ENCODE data around the gene TIMP2.
"Not testable (repeated sequence)": the region's sequence is repeated elsewhere in the genome, so short reads cannot be mapped to it uniquely, and the experiment has no call there.

Gene TIMP2, protein sequence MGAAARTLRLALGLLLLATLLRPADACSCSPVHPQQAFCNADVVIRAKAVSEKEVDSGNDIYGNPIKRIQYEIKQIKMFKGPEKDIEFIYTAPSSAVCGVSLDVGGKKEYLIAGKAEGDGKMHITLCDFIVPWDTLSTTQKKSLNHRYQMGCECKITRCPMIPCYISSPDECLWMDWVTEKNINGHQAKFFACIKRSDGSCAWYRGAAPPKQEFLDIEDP

GRCh38 chr17:78925234-78925633, at the start of gene TIMP2:
Gene TIMP2 (minus strand): TSS chr17:78925387. CDS start chr17:78925088, 299 bp downstream.
- DNase-seq (ENCODE audit: low spot score): peak; percentile 68

- DNase-seq (ENCODE audit: low spot score): no peak
Measured at GRCh38 chr17:78973792-78974520, 48.8 kb upstream of the TIMP2 start.

GRCh38 chr17:78973196-78973595, 48.0 kb upstream of the TIMP2 start:
- DNase-seq (ENCODE audit: low spot score): no peak

- no peak for DNase-seq (ENCODE audit: low spot score)
Measured at GRCh38 chr17:78972507-78973105, 47.4 kb upstream of the TIMP2 start.

DNA sequence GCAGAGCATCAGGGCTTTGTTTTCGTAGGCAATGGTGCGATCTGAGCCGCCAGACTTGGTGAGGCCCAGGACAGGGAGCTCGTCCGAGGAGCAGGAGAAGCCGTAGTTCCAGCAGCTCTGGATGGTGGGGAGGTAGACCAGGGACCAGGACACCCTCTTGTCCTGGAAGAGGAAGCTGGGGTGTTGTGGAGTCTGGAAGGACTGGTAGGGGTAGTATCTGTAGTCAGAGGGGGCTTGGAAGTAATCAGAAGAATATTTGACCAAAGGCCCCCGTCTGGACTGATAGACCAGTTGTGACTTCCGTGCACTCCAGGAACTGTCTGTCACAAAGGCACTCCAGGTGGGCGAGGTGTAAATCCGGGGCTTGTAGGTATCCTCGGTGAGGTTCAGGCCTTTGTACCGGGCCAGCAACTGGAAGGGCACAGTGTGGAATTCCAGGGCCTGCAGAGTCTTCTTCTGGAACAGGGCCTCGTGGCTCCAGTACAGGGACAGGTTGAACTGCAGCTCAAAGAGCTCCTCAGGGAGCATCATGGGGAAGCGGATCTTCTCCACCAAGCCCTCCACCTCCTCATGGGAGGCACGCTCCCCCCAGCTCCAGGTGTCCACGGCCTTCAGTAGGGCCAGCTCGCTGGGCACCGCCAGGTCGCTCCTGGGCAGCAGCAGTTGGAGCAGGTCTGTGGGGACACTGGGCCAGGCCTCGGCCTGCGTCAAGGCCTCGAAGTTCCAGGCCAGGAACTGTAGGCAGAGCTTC, 46.7 kb upstream of the TIMP2 start:
- no peak for DNase-seq (ENCODE audit: low spot score)

GRCh38 chr17:78970834-78971755, 45.9 kb upstream of the TIMP2 start:
- peak; percentile 70 for DNase-seq (ENCODE audit: low spot score)

- no peak for DNase-seq (ENCODE audit: low spot score)
Measured at GRCh38 chr17:78969865-78970264, 44.7 kb upstream of the TIMP2 start.

DNA sequence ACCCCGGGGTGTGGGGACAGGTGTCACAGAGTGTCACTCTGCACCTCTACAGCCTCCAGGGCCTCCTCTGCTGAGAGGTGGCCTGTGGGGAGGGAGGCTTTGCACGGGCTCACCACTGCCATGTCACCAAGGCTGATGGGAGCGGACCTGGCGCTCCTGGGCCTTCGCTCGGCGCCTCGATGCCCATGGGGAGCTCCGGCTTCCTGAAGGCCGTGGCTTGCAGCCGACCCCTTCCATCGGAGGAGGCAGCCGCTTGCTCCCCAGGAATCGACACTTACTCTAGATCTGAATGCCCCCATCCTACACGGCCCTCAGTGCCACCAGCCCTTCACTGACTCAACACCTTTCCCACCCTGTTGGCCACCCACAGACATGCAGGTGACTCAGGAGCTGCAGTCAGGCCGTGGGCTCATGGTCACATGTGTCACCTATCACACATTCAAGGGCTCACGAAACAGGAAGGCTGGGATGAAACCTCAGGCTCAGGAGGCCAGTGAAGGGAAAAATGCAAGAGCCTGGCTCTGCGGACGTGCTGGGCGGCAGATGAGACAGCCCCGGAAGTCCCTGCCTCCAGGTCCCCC, 42.7 kb upstream of the TIMP2 start:
- DNase-seq (ENCODE audit: low spot score): no peak

GRCh38 chr17:78966910-78967600, 41.9 kb upstream of the TIMP2 start:
- no peak for DNase-seq (ENCODE audit: low spot score)

GRCh38 chr17:78966123-78966813, 41.1 kb upstream of the TIMP2 start:
- no peak for DNase-seq (ENCODE audit: low spot score)

DNA sequence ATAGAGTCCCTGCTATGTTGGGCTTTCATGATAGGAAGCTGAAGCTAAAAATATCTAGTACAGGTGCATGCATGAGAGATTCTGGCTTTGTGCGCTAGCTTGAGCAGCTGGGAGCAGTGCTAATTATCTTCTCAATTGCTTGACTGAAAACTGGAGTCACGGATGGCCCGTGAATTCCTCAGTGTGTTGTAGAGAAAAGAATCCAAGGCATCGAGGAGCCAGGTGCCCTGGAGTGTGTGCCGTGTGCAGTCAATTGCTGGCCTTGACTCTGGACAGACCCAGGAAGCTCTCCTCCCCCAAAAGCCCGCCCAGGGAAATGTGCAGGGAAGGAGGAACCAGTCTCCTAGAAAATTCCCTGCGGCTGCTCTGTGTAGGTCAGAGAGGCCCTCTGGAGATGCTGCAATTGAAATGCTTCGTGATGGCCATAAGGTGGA, 40.3 kb upstream of the TIMP2 start:
- DNase-seq (ENCODE audit: low spot score): no peak

DNA sequence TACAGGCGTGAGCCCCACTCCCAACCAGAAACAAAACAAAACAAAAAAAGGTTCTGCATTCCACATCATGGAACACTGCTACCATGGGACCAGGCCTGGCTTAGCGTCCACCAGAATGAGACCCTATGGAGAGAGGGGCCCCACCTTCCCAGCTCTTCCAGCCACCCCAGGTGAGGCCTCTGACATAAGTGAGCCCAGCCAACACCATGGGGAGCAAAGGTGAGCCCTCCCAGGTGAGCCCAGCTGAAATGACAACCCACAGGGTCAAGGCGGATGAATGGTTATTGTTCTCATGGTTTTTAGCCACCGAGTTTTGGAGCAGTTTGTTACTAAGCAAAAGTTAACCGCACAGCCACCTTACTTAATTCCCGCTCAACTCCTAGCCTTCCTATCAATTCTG, 38.2 kb upstream of the TIMP2 start:
- no peak for DNase-seq (ENCODE audit: low spot score)

DNA sequence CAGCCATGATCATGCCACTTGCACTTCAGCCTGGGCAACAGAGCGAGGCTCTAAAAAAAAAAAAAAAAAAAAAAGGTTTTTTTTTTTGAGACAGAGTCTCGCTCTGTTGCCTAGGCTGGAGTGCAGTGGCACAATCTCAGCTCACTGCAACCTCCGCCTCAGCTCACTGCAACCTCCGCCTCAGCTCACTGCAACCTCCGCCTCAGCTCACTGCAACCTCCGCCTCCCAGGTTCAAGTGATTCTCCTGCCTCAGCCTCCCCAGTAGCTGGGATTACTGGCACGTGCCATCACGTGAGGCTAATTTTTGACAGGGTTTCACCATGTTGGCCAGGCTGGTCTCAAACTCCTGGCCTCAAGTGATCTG, 37.8 kb upstream of the TIMP2 start:
- not testable (repeated sequence) for DNase-seq (ENCODE audit: low spot score)

DNA sequence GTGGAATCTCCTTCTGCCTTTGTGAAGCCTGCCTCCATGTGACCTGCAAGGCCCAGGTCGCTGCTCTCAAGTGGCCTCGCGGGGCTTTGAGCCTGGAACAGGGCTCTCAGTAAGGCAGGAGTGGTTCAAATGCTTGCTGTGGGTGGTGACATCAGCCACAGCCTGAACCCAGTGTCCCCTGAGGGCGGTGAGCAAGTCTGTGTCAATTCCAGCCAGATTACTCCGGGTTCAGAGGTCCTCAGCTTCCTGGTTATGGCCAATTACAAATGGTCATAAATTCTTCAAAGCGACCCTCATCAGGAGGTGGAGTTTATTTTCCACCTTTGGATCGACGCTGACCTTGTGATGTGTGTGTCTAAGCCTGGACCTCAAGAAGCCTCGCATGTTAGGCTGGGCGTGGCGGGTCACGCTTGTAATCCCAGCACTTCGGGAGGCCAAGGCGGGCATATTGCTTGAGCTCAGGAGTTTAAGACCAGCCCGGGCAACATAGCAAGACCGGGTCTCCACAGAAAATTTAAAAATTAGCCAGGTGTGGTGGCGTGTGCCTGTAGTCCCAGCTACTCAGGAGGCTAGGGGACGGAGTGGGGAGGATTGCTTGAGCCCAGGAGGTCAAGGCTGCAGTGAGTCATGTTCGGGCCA, 37.3 kb upstream of the TIMP2 start:
- DNase-seq (ENCODE audit: low spot score): no peak

DNA sequence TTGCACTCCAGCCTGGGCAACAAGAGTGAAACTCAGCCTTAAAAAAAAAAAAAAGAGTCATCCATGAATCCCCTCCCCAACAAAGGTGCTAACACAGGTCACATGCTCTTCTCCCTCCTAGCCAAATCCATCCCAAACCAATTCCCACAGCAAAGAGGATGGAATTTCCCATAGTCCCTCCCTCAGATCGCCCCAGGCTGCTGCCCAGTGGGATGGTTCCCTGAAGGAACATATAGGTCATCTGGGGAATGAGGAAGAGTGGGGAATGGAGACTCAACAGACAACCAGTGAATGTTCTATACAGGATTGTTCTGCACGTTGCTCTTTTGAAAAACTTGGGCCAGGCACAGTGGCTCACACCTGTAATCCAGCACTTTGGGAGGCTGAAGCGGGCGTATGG, 36.4 kb upstream of the TIMP2 start:
- DNase-seq (ENCODE audit: low spot score): no peak

DNA sequence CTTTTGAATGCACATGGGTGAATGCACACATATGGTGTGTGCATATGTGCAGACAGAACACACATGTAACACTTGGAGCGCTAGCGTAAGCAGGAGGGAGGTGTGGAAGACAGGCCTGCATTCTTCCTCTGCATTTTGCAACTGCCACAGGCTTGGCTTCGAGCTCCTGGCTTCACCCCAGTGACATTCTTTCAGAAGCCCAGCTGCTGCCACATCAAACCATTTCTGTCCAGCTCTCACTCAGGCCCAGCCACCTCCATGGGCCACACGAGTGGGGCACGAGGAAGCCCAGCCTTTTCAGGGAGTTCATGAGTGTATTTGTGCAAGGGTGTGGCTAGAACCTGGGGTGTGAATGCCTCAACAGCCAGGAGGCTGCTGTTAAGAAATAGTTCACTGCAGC, 35.7 kb upstream of the TIMP2 start:
- DNase-seq (ENCODE audit: low spot score): no peak

DNA sequence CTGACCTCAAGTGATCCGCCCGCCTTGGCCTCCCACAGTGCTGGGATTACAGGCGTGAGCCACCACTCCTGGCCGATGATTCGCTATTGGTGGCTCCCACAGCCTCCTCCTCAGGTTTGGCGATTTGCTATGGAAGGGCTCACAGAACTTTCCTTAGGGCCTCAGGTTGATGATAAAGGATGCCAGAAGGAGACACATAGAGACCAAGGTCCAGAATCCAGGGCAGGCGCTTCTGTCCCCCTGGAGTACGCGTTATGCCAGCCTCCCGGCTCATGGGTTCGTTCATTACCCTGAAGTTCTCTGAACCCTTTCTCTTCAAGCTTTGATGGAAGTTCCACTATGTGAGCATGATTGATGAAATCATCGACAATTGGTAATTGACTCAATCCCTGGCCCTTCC, 34.6 kb upstream of the TIMP2 start:
- DNase-seq (ENCODE audit: low spot score): no peak

- no peak for DNase-seq (ENCODE audit: low spot score)
Measured at GRCh38 chr17:78958641-78959127, 33.5 kb upstream of the TIMP2 start.

GRCh38 chr17:78957128-78957527, 31.9 kb upstream of the TIMP2 start:
- DNase-seq (ENCODE audit: low spot score): no peak
